GM21390 (cell line): ENCODE results near the gene CFAP299.
"Not testable (repeated sequence)": the region's sequence is repeated elsewhere in the genome, so short reads cannot be mapped to it uniquely, and the experiment has no call there.

ENCODE experiments used
- ATAC-seq: cut with Tn5 transposase; IDR thresholded peaks from one replicate; pipeline ENCODE4 v1.9.1; 2021; ENCODE audit not compliant: unreplicated experiment

Gene CFAP299

GRCh38 chr4:80439294-80440061 is 103.9 kb downstream of the CFAP299 start:
- not testable (repeated sequence) for ATAC-seq

DNA sequence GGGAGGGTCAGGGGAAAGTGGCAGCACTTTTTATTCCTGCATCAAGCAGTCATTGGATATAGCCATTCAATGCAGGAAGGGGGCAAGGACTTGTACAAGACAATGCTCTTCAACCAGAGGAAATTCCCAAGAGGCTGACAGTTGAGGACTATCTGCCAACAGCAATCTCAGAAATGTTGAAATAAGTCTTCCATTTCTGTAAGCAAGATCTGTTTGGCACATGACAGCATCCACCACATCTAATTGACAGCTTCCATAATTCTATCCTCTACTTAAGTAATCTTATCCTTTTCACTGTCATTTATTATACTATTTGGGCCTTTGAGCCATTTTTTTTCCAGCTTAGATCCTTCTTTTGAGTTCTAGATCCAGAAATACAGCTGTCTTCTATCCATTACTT is 110.7 kb downstream of the CFAP299 start:
- no peak for ATAC-seq

DNA sequence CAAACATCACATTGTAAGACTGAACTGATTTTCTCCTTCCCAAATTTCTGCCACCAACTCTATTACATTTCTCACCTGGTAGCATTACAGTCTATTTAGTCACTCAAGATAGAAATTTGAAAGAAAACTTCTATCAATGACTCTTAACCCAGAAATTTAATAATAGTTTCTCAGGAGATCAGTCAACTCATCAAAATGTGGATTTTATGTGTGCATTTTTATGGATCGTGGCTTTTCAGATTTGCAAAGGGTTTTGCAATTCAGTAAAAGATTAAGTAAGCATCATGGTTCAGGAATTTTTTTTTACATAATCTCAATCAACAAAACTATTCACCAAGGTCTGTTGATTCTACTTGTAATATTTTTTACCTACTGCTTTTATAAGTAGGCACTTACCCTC is 111.1 kb downstream of the CFAP299 start:
- no peak for ATAC-seq

DNA sequence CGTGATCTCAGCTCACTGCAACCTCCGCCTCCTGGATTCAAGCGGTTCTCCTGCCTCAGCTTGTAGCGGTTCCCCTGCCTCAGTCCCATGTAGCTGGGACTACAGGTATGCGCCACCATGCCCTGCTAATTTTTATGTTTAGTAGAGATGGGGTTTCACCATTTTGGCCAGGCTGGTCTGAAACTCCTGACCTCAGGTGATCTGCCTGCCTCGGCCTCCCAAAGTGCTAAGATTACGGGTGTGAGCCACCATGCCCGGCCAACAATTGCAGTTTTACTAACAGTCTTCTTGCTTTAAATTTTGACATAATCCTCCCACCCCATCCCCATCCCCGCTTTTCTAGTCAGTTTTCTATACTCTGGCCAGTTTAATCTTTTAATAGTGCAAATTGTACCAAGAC is 112.0 kb downstream of the CFAP299 start:
- ATAC-seq: no peak

- ATAC-seq: no peak
These were observed 112.5 kb downstream of the CFAP299 start for GRCh38 chr4:80448056-80448455.

GRCh38 chr4:80452055-80452454 is 116.5 kb downstream of the CFAP299 start:
- no peak for ATAC-seq

- no peak for ATAC-seq
These were observed 117.2 kb downstream of the CFAP299 start for GRCh38 chr4:80452768-80453167.

DNA sequence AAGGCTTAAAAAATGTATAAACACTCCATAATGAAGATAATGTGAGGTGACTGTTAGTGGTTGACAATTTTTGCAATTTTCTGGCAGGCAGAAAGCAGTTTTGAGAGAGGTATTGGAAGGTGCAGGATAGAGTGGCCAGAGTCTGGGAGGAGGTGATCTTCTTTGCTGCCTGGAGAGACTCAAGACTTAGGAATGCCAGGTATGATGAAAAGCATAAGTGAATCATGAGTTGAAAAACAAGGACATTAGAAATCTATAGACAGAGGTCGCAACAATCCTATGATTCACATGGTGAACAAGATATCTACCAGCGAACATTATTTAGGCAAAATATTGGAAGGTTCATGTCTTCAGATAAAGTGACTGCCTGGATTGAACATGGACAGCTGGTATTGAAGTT is 118.5 kb downstream of the CFAP299 start:
- ATAC-seq: no peak

- no peak for ATAC-seq
These were observed 119.0 kb downstream of the CFAP299 start for GRCh38 chr4:80454556-80454955.

GRCh38 chr4:80459918-80460473 is 124.5 kb downstream of the CFAP299 start:
- no peak for ATAC-seq

DNA sequence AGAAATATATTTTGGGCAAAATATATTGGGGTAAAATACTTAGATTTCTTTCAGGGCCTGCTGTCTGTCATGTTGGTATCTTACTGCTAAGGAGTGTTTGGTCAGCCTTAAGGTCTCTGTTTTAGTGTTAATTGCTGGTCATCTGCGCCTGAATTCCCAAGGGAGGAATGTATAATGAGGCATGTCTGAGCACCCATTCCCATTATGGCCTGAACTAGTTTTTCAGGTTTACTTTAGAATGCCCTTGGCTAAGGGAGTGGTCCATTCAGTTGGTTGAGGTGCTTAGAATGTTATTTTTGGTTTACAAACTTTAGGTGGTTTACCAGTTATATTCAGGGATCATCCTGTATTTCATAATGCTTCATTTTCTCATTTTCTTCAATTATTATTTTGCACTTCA is 125.9 kb downstream of the CFAP299 start:
- no peak for ATAC-seq

DNA sequence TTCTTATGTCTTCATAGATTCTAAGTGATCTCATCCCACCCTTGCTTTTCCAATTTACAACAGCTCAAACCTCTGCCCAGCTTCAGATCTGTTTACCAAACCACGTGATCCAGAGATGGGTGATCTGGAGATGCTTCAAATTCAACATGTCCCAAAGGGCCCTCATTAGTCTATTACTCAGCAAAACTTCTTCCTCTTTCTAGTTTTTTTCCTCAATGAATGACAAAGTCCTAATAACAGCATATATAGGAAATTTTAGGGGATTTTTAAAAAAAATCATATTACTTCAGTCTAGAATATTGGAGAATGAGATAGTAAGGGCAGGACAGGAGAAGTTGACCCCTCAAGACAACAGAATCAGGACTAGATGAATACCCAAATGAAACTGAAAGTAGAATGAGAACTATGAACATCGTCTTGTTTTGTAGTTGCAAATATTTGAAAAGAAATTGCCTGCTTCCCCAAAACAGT is 127.1 kb downstream of the CFAP299 start:
- ATAC-seq: peak; percentile 69

- no peak for ATAC-seq
These were observed 128.0 kb downstream of the CFAP299 start for GRCh38 chr4:80463509-80463908.

- no peak for ATAC-seq
These were observed 129.7 kb downstream of the CFAP299 start for GRCh38 chr4:80465238-80465637.

DNA sequence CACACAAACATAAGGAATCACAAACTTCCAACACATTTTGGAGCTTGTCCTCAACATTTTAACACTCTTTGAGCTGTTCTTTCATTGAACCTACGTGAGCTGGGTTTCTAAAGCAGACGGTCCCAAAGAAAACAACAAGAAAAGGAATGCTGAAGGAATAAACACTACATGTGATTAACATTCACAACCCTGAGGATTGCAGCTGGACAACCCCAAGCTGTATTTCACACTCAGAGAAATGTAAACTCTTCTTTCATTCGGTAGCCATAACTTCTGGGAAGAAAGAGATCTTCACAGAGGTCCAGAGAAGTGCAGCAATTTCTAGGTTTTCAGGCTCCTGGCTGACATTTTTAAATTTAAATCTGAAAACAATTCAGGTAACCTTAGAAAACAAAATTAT is 130.2 kb downstream of the CFAP299 start:
- ATAC-seq: no peak

DNA sequence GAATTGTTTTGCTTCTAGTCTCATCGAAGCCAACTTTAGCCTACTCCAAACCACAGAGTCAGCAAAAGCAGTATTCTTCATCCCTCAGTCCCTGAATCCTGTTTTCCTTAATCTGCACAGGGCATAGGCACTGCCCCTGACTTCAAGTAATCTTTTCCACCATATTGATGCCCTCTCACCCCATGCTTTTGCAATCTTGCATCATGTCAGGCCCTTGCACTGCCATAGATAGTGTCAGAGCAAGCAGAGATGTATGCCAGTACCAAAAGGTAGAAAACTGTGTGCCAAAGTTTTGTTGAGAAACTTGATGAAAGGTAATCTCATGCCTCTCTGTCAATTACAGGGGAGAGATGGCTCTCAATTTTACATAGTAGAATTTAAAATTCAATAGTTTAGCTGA is 131.1 kb downstream of the CFAP299 start:
- ATAC-seq: no peak

- ATAC-seq: no peak
These were observed 136.2 kb downstream of the CFAP299 start for GRCh38 chr4:80471756-80472155.

- no peak for ATAC-seq
These were observed 139.7 kb downstream of the CFAP299 start for GRCh38 chr4:80475236-80475635.

- no peak for ATAC-seq
These were observed 140.3 kb downstream of the CFAP299 start for GRCh38 chr4:80475798-80476197.

DNA sequence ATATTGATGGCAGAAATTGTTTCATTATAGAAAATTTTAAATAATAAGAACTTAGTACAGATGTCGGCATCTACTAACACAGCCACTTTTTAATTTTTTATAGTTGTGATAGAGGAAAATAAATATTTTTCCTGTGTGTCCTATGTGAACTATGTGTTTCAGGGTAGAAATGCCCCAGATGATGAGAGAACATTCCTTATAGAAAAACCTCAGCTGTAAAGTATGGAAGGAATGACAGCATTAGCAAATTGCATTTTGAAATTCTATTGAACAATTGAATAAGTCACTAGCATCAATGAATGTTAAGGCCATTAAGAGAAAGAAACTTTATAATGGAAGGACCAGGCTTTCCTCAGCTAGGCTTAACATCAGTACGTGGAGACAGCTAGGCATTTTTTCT is 149.2 kb downstream of the CFAP299 start:
- no peak for ATAC-seq

- ATAC-seq: no peak
These were observed 151.1 kb downstream of the CFAP299 start for GRCh38 chr4:80486603-80487002.

GRCh38 chr4:80489798-80490197 is 154.3 kb downstream of the CFAP299 start:
- ATAC-seq: no peak

GRCh38 chr4:80492761-80493160 is 157.2 kb downstream of the CFAP299 start:
- no peak for ATAC-seq
